Endodermal cell (in vitro differentiated cells): ENCODE results near the gene PAQR9. TPM values are rescaled to one million over a fixed set of nuclear protein-coding genes. Genes with fewer than 3 reads are reported as not detected.

Experiments
- DNase-seq: peaks from one replicate; pipeline ENCODE4 v3.0.0-alpha.2; 2017
- H3K27ac ChIP-seq: 2 replicates; pipeline ENCODE4 v1.5.1; 2013; ENCODE audit warnings: mild to moderate bottlenecking, low read depth, low read length, moderate library complexity
- H3K27me3 ChIP-seq: 2 replicates; pipeline ENCODE4 v1.6.1; 2013; ENCODE audit warnings: mild to moderate bottlenecking, low read length, moderate library complexity; ENCODE audit not compliant: insufficient read depth, control insufficient read depth, poor library complexity, severe bottlenecking
- H3K36me3 ChIP-seq: 2 replicates; pipeline ENCODE4 v1.7.0; 2013; ENCODE audit warnings: mild to moderate bottlenecking, low read length, moderate library complexity; ENCODE audit not compliant: control insufficient read depth, insufficient read depth
- H3K4me1 ChIP-seq: one replicate; pipeline ENCODE4 v1.7.0; 2013; ENCODE audit warnings: low read length; ENCODE audit not compliant: control insufficient read depth, insufficient read depth
- H3K4me3 ChIP-seq: 2 replicates; pipeline ENCODE4 v1.5.1; 2013; ENCODE audit warnings: mild to moderate bottlenecking, low read length, moderate library complexity
- H3K9ac ChIP-seq: 2 replicates; pipeline ENCODE4 v1.6.1; 2013; ENCODE audit warnings: mild to moderate bottlenecking, low read length, moderate library complexity; ENCODE audit not compliant: poor library complexity, severe bottlenecking; ENCODE audit errors: extremely low read depth
- H3K9me3 ChIP-seq: 2 replicates; pipeline ENCODE4 v1.6.1; 2013; ENCODE audit warnings: mild to moderate bottlenecking, low read length, moderate library complexity; ENCODE audit not compliant: control insufficient read depth
- H3K27ac Mint-ChIP-seq: 2 replicates; pipeline ENCODE4 v1.8.0; 2020; ENCODE audit warnings: mixed read lengths
- H3K27me3 Mint-ChIP-seq: 2 replicates; pipeline ENCODE4 v1.8.0; 2021; ENCODE audit warnings: mild to moderate bottlenecking, mixed read lengths; ENCODE audit not compliant: insufficient read depth
- H3K36me3 Mint-ChIP-seq: 2 replicates; pipeline ENCODE4 v1.8.0; 2020; ENCODE audit warnings: low read depth, mixed read lengths
- H3K4me1 Mint-ChIP-seq: 2 replicates; pipeline ENCODE4 v1.8.0; 2020; ENCODE audit warnings: mixed read lengths
- H3K4me3 Mint-ChIP-seq: 2 replicates; pipeline ENCODE4 v1.8.0; 2020; ENCODE audit warnings: mild to moderate bottlenecking, moderate library complexity, mixed read lengths
- H3K9me3 Mint-ChIP-seq: 2 replicates; pipeline ENCODE4 v1.8.0; 2020; ENCODE audit warnings: mild to moderate bottlenecking, mixed read lengths
- CTCF ChIP-seq: fragments of 200-600 bp; sonication (generic); conservative IDR thresholded peaks from 2 replicates; pipeline ENCODE4 v1.5.0; 2021; ENCODE audit warnings: antibody characterized with exemption, mild to moderate bottlenecking
- WGBS, 2 experiments: methylation state at CpG; one replicate each; pipeline versions ENCODE4 v1.1.5 to v1.1.7; 2013; ENCODE audit warnings: missing lambda C conversion rate in 2 of 2, mixed read lengths in 1 of 2; ENCODE audit not compliant: insufficient coverage in 1 of 2, insufficient read length in 1 of 2; 5-methylcytosine and 5-hydroxymethylcytosine counted together
- total RNA-seq, 2 donors: library from RNA; stranded (reverse); fragmentation: NEBNext Ultra II Directional in 1 of 2; extraction: Animal tissue kit (Norgen Biotek cat#: 25700) in 1 of 2; gene quantifications; 2 replicates in 1 of 2; 3 replicates in 1 of 2; pipeline ENCODE4 v1.2.1, GENCODE V29; 2021

Gene PAQR9
- total RNA-seq, 2 donors from 2014 or later = 4.2 to 11.1 TPM

GRCh38 chr3:142940472-142940871 is 23.0 kb downstream of the PAQR9 start:
- H3K9me3 ChIP-seq = no peaks in the 10 kb centered on the region
- H3K27me3 ChIP-seq = peaks cover 11% of the 10 kb centered on the region
- H3K4me1 ChIP-seq = peaks cover 12% of the 10 kb centered on the region
- 83 to 100% methylated on average over 3 to 4 of the region's 4 CpGs for WGBS, 2 experiments
- no peak for TF ChIP-seq CTCF
- no peak overlapping the region for H3K9ac ChIP-seq
- H3K4me3 ChIP-seq = no peak overlapping the region
- no peaks in the 10 kb centered on the region for H3K36me3 Mint-ChIP-seq
- DNase-seq = no peak
- H3K27me3 Mint-ChIP-seq = peaks cover 49% of the 10 kb centered on the region
- no peak overlapping the region for H3K4me3 Mint-ChIP-seq
- peak overlapping the region; percentile 58 for H3K27ac Mint-ChIP-seq
- peaks cover 33% of the 10 kb centered on the region for H3K4me1 Mint-ChIP-seq
- H3K27ac ChIP-seq = no peak overlapping the region
- peaks cover 7% of the 10 kb centered on the region for H3K9me3 Mint-ChIP-seq
- H3K36me3 ChIP-seq = no peaks in the 10 kb centered on the region

GRCh38 chr3:142940000-142940399 is 23.5 kb downstream of the PAQR9 start:
- H3K4me3 Mint-ChIP-seq = peak overlapping the region; percentile 12
- peaks cover 2% of the 10 kb centered on the region for H3K9me3 Mint-ChIP-seq
- H3K27ac Mint-ChIP-seq = peak overlapping the region; percentile 58
- Histone ChIP-seq H3K36me3 (no peaks in the 10 kb centered on the region), H3K27ac (no peak overlapping the region), H3K27me3 (peaks cover 11% of the 10 kb centered on the region), H3K4me1 (peaks cover 12% of the 10 kb centered on the region), H3K4me3 (peak overlapping the region; percentile 21), H3K9ac (no peak overlapping the region), H3K9me3 (no peaks in the 10 kb centered on the region)
- 26% methylated on average over 1 of the region's 1 CpG; no CpG with 5 or more reads in 1 of the 2 experiments for WGBS, 2 experiments
- peaks cover 33% of the 10 kb centered on the region for H3K4me1 Mint-ChIP-seq
- no peak for TF ChIP-seq CTCF
- no peak for DNase-seq
- no peaks in the 10 kb centered on the region for H3K36me3 Mint-ChIP-seq
- peaks cover 49% of the 10 kb centered on the region for H3K27me3 Mint-ChIP-seq

- H3K9ac ChIP-seq = no peak overlapping the region
- no peak for TF ChIP-seq CTCF
Observed at GRCh38 chr3:142935963-142936362, 27.5 kb downstream of the PAQR9 start.

More at GRCh38 chr3:142935963-142936362, 27.5 kb downstream of the PAQR9 start:
- Histone ChIP-seq H3K27ac (no peak overlapping the region), H3K4me3 (no peak overlapping the region), H3K4me1 (peaks cover 12% of the 10 kb centered on the region), H3K27me3 (peaks cover under 1% of the 10 kb centered on the region), H3K9me3 (no peaks in the 10 kb centered on the region), H3K36me3 (no peaks in the 10 kb centered on the region)
- peaks cover 29% of the 10 kb centered on the region for H3K27me3 Mint-ChIP-seq
- H3K36me3 Mint-ChIP-seq = no peaks in the 10 kb centered on the region
- DNase-seq = no peak
- no peaks in the 10 kb centered on the region for H3K9me3 Mint-ChIP-seq
- H3K4me3 Mint-ChIP-seq = no peak overlapping the region
- peaks cover 19% of the 10 kb centered on the region for H3K4me1 Mint-ChIP-seq
- 94 to 100% methylated on average over 1 to 5 of the region's 5 CpGs for WGBS, 2 experiments
- no peak overlapping the region for H3K27ac Mint-ChIP-seq
